GM19023 (cell line): Measurements from ENCODE around the gene HBEGF.

ENCODE experiments used
- ATAC-seq: cut with Tn5 transposase; IDR thresholded peaks from one replicate; pipeline ENCODE4 v1.9.1; 2021; ENCODE audit warnings: mild to moderate bottlenecking, moderate library complexity; ENCODE audit not compliant: unreplicated experiment

Gene HBEGF

DNA sequence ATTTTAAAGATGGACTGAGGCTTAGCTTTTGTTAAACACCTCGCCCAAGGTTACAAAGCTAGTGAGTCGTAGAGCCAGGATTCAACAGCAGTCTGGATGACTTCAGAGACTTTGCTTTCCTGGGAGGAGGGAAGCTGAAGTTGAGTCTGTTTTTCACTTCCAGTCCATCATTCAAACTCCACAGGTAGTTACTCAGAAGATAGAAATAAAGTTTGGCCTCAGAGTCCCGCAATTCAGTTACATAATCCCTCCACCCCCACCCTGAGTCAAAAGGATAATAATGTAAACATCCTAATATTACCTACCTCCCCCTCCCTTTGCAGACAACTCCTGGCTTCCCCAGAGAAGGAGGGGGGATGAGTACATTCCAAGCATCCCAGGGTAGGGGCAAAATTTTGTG is 8.1 kb downstream of the HBEGF start:
- ATAC-seq = no peak

DNA sequence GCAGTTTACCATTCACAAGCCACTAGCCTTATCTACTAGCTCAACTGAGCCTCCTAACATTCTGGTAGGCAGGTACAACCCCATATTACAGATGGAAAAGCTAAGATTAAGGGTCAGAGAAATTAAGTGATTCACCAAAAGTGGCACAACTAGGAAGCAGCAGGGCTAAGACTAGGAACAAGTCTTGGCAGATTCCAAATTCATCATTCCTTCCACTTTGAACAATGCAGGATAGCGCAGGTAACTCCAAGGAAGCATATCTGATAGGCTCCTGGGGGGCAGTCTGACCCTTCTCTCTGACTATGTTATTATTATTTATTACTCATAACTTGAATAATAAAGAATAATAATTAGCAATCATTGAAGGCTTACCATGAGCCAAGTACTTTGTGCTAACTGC is 8.5 kb downstream of the HBEGF start:
- ATAC-seq = no peak

DNA sequence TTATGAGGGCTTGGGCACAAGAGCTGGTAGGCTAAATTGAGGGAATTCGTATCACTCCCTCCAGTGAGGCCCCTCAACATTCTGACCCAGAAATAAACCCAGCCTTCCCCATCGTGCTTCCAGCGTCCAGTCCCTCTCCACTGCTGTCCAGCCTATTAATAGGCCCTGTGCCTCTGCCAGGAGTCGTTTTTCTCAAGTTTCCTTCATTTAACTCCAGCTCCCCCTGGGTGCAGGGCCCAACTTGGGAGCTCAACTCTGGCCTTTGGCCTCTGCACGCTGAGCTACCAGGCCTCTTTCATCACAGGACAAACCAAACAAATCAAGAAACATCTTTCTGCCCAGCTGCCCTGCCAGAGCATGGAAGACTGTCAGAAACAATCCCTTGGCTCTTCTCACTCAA is 10.0 kb downstream of the HBEGF start:
- ATAC-seq = no peak

DNA sequence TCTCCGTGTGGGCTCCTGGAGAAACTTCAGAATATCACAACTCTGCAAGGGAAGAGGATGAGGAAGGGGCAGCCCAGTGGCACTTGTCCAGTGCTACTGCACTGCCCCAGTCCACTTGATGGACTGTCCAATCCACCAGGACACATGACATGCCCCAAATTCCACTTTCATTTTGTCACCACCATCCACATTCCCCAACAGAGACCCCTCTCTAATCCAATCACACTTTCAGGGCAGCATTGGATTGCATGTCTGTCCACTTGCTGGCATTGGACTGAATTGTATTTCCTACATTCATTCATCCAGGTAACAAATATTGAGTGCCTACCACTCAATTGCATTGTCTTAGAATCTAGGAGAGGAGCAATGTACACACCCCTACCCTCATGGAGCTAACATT is 14.8 kb downstream of the HBEGF start:
- no peak for ATAC-seq

DNA sequence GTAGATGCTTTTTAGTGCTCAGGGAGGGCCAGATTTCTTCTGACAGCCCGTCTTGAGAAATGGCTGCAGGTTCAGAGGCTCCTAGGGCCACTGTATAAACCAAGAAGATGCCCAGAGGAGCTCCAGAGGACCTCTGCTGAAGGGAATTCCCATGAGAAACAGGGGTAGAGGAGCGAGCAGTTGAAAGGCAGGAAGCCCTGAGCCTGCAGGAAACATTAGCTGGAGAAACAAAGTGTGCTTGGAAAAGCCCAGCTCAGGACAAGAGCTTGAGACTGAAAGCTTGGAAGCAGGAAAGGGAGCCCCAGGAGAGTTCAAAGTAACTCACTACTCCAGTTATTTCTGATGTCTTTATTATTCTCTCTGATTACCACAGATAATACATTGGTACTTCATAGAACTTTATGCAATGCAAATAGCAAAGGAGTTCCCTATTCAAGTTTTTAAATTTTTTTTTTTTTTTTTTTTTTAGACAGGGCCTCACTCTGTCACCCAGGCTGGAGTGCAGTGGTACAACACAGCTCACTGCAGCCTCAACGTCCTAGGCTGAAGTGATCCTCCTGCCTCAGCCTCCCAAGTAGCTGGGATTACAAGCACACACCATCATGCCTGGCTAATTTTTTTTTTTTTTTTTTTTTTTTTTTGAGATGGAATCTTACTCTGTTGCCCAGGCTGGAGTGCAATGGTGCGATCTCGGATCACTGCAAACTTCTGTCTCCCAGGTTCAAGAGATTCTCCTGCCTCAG is 16.5 kb downstream of the HBEGF start:
- ATAC-seq = no peak

DNA sequence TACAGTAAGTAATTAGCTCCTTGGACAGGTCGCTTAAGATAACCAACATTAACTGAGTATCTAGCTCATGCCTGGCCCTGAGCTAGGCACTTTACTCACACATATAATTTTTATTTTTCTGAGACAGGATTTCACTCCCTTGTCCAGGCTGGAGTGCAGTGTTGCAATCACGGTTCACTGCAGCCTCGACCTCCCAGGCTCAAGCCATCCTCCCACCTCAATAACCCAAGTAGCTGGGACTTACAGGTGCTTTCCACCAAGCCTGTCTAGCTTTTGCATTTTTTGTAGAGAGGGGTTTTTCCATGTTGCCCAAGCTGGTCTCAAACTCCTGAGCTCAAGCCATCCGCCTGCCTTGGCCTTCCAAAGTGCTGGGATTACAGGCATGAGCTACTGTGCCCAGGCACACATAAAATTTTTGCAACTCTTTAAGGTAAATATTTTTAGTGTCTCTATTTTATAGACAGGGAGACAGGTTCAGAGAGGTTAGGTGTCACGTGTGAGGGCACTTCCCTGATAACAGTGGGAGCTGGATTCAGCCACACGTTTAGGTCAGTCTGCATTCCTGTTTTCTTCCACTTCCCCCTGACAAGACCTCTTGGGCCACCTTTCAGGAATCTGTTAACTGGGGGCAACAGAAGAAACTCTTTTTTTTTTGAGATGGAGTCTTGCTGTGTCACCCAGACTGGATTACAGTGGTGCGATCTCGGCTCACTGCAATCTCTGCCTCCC is 18.2 kb downstream of the HBEGF start:
- ATAC-seq = no peak

DNA sequence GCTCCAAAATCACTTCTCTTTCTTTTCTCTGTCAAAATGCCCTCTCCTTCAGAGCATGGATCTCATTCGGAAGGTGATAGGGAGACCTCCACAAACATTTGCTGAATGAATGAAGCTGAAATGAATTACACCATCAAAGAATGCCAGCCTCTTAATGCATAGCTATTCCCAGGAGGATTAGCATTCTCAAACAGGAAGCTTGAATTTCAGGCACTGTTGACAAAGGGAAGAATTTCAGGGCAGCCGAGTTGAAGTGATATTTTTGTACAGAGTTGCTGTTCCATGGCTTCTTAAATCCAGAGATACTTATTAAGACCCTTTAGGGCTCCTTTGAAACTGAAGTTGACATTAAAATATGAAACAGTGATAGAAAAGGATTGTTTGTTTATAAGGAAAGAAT is 18.8 kb downstream of the HBEGF start:
- ATAC-seq = no peak

DNA sequence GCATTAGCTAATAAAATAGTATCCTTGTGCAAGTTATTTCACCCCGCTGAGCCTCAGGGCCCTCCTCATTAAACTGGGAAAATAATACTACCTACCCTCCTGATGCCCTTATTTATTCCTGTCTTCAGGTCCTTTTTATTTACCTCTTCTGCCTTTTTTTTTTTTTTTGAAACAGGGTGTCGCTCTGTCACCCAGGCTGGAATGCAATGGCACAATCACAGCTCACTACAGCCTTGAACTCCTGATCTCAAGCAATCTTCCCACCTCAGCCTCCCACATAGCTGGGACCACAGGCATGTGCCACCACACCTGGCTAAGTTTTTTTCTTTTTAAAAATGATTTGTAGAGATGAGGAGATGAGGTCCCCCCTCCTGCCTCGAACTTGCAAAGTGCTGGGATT is 20.9 kb downstream of the HBEGF start:
- no peak for ATAC-seq

DNA sequence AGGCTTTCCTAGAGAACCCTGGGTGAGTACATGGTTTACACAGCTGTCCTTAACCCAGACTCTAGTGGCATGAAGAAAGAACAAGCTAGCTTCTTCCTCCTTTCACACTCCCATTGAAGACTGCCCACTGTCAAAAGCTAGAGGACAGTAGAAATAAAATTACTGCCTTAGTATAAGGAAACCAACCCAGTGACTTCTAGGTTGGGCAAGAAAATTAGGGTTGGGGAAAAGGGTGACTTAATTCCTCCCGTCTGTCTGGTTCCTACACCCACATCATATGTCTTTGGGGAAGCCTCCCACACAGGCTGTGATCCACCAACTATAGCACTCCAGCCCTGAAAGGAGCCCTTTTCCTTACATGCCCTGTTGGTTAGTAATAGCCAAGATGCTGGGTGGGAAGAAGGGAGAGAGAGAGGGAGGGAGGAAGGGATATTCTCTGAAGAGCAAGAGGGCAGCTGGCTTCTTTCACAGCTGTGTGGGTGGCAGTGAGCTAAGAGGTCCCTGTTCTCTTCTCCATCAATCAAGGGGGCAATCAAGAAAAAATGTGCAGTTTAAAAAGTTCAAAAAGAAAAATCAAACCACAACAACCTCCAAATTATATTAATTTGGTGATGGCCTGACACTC is 21.7 kb downstream of the HBEGF start:
- no peak for ATAC-seq

DNA sequence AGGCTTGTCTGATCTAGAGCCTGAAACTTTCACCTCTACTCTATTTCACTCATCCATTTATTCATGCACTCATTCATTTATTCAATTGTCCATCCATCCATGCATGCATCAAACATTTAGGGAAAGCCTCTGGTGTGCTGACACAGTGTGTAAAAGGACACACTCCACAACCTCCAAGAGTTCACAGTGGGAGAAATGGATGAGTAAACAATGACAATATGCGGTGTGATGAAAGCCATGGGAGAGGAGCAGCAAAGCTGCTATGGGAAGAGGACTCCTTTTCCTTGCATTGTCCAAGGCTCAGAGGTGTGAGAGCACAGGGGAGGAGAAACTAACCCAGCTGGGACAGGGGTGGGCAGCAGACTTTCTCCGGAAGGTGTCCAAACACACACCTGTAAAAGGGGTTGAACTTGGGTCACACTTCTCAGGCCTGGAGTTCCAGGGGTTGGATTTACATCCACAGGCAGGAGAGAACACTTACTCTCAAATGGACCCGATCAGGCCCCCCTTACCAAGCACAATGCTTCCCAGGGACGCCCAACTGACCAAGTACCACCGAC is 22.3 kb downstream of the HBEGF start:
- no peak for ATAC-seq

DNA sequence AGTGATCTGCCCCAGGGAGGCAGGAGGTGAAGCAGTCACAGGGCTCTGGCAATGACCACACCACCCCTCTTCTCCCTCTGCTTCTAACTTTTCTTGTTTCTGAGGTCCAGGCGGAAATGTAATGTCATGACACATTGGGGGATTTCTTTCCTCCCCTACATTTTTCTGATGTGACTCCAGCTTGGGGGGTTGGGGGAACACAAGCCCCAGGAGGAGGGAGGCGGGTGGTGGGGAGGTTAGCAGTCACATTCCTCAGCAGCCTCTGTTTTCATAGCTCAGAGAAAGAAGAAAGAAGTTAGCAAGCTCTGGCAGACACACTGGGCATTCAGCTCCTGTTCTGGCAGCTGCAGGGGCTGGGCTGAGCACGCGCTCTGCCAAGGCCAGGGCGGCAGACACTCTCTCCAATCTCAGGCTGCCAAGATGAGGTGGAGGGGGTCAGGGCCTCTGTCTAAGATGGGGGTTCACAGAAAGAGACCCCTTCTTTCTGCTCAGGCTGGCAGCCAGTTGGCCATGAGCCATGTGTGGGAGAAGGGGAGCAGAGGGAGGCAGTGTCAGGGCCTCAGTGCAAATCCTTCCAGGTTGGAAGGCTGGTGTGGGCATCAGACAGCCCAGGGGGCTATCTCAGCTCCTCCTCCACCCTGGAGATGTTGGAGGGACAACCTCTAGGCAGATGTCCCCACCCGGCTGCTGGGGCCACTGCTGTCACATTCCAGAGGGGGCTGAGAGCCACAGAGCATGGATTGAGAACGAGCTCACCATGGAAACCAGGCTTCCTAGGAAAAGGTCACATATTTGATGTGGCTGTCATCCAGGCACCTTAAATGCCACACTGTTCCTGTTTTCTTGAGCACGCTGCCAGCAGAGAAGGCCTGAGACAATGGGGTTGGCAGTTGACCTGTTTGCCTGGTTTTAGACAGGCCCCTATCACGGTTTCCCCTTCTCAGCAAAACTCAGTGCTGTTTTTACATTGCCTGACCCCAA is 23.4 kb downstream of the HBEGF start:
- ATAC-seq = no peak

DNA sequence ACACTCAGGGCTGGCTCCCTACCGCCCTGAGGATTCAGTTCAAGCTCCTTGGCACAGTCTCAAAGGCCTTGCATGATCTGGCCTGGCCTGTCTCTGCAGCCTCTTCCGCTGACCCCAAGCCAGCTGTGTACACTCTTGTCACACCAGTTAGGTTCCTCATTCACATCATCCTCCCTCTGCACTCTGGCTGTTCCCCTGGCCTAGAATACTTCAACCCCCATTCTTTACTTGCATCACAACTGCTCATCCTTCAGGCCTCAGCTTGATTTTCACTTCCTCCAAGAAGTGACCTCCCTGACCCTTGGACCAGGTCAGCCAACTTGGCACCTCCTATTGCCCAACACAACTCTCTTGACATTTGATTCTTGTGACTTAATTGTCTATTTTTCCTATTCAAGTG is 24.6 kb downstream of the HBEGF start:
- ATAC-seq = peak; percentile 57

DNA sequence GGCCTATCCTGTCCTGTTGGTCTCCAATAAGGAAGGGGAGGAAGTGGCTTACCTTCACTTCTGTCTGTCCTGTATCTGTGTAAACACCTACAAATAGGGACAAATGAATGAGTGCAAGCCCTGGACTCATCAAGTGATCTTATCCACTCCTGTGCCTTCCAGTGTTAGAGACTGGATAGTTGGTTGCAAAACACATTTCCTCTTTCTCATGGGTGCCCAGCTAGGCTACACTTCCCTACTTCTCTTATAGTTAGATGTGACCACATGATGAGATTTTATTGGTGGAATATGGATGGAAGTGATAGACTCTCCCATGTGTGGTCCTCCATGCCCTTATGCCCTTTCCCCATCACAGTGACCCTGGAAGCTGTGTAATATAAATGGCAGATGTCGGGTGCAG is 26.6 kb downstream of the HBEGF start:
- ATAC-seq = no peak

DNA sequence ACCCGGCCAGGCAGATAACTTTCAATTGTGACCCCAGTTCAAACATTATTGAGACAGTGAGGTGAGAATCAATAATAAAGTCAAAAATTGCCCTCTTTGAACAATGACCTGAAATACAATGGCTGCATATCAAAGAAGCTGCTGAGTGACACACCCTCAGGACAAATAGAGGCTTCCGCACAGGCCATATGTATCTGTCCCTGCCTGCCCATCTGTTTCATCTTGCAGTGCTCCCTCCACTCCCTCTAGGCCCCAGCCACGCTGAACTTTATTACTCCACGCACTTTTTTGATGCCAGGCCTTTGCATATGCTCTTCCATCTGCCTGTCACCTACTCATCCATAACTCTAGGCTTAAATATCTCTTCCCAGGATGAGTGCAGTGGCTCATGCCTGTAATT is 27.6 kb downstream of the HBEGF start:
- ATAC-seq = no peak

DNA sequence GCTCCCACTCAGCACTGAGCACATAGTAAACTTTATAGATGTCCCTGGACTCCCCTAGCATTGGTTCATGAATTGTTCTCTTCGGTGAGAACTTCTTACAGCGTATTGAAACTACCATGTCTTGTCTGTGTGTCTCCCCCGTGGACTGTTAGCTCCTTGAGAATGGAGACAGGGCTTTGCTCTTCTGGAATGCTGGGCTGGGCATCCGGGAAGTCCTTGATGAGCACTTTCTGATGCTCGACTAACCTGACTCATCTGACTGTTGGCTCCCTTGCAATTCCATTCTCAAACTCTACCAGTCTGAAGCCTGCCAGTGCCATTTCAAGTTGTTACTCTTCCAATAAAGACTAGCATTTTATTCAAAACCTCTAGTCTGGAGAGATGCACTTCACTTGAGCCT is 28.5 kb downstream of the HBEGF start:
- no peak for ATAC-seq

DNA sequence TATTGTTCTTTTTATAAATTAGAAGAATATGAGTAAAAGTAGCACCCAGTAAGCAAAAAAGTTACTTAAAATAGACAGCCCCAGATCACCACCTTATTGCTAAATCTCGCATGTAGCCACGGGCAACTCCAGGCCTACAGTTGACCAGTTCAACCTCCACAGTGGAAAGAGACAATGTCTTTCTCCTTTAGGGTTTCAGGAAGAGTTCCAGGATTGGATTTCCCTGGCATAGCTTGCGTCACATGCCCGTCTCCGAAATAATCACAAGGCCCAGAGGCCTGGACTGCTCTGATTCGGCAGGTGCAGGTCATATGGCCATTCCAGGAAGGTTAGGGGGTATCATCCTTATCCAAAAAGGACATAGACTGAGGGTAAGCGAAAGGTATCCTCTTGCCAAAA is 33.6 kb downstream of the HBEGF start:
- ATAC-seq = no peak

DNA sequence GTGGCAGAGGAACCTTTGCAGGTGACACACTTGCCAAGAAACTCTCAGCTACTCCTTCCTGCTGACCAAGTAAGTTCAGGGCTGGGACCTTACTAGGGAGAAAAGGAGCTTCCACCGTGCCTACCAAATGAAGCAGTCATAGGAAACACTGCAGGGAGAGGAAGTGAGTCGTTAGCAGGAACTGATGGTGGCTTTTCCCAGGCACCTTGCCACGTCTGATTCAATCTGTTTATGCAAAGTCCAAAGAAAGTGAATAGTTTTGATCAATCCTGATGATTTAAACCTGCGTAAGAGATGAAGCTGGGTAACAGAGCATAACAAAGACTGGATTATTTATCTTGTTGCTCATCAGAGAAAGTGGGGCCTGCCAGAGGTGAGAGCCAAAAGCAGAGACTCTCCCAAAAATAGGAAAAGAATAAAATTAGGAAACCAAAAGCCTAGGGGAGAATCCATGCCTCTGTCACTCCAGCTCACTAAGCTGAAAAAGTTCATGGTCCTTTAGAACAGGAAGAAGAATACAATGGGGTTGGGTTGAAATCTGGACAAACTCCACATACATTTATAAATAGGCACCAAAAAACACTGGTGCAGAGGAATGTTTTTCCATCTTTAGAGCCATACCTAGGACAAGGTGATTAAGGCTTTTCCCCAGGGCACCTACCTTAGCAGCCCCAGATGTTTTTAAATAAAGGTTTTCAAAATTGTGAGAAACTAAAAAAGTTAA is 34.2 kb downstream of the HBEGF start:
- no peak for ATAC-seq

DNA sequence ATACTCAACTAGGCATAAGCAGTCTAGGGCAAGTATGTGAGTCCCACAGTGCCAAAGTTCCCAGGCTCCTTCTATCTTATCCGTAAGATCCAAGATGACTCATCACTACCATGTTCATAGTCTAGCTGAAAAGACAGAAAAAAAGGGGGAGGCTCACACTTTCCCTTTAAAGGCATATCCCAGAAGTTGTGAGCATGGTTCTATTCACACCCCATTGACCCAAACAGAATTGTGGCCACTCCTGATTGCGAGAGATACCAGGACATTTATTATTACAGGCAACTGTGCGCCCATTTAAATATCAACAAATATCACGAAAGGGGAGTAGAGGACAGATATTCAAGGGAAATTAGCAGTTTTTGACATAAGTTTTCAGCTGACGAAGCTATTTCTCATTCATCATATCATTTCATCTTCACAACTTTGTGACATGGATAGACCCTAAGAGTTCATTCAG is 35.4 kb downstream of the HBEGF start:
- ATAC-seq = no peak

DNA sequence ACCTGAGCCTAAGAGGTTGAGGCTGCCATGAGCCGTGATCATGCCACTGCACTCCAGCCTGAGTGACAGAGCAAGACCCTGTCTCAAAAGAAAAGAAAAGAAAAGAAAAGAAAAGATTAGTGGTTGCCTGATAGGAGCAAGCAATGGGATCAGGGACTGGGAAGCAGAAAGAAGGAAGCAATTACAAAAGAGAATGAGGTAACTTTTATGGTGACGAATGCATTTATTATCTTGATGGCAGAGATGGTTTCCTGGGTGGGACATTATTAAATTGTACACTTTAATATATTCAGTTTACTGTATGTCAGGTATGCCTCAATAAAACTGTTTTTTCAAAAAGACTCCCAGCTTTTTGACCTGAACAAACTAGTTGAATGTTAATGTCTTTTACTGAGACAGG is 36.0 kb downstream of the HBEGF start:
- no peak for ATAC-seq

DNA sequence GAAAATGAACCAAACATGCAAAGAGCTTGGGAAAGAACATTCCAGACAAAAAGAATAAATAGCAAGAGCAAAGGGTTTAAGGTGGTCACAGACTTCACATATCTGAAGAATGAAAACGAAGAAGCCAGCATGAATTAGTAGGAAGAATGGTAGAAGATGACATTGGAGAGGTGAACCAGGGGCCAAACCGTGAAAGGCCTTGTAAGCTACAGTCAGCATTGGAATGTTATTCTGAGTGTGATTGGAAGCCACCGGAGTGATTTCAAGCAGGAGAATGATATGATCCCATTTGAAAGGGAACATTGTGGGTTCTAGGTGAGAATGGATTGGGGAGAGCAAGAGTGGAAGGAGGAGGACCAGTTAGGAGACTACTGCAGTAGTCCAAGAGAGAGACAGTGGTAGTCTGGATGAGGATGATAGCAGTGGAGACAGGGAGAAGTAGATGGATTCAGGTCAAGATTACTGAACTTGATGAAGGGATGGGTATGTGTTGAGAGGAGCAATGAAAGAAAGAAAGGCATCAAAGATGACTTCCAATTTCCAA is 36.6 kb downstream of the HBEGF start:
- no peak for ATAC-seq
